K562 (cell line): ENCODE measurements around the gene NCAPG2. TPM values are rescaled to one million over a fixed set of nuclear protein-coding genes. Genes with fewer than 3 reads are reported as not detected.
"Not testable (repeated sequence)": the region's sequence is repeated elsewhere in the genome, so short reads cannot be mapped to it uniquely, and the experiment has no call there.

ENCODE experiments used
- ATAC-seq: fragments of 200-7000 bp; cut with Tn5 transposase; 3 replicates; pipeline ENCODE4 v1.9.1; 2020; ENCODE audit warnings: moderate library complexity
- BruUV-seq: library from RNA; stranded (reverse); fragments of 400-500 nt; replicated peaks from 2 replicates; lab custom pipeline; 2021; lab: Mats Ljungman, UMichigan
- CTCF ChIA-PET: fragments of 300-600 bp; formaldehyde crosslinking; extraction: SDS; loops from one replicate; lab custom pipeline; 2021; ENCODE audit warnings: low intra/inter-chr PET ratio; lab: Yijun Ruan, JAX
- POLR2A ChIA-PET: fragments of 300-600, 350-650 bp; sonication (Branson Sonifier 250); formaldehyde crosslinking; extraction: SDS; loops from one replicate; lab custom pipeline; 2021; ENCODE audit warnings: antibody characterized with exemption, inconsistent platforms; lab: Yijun Ruan, JAX
- DNase-seq, 4 experiments: peaks; one replicate each; pipeline versions ENCODE4 v3.0.0 to v3.0.0-alpha.2; 2011 to 2018; ENCODE audit warnings: low spot score in 3 of 4, mixed read lengths in 3 of 4; ENCODE audit errors: extremely low read depth in 1 of 4
- FAIRE-seq: peaks from 2 replicates; lab custom pipeline; 2011; peaks lifted over from hg19 to GRCh38; lab: Jason Lieb, UNC
- H2AFZ ChIP-seq: 2 replicates; pipeline ENCODE4 v1.6.0; 2011; ENCODE audit warnings: low read depth, low read length, control low read depth, inconsistent platforms
- H3K27ac ChIP-seq: fragments of 200-600 bp; 3 replicates; pipeline ENCODE4 v1.8.0; 2011; ENCODE audit warnings: low read depth, mild to moderate bottlenecking, control low read depth, inconsistent platforms, low read length, moderate library complexity, mixed read lengths; ENCODE audit errors: extremely low read depth
- H3K27me3 ChIP-seq, 2 experiments: fragments of 300-600 bp in 1 of 2; 2 replicates in 1 of 2; 3 replicates in 1 of 2; pipeline versions ENCODE4 v1.6.0 to v1.8.0; 2011; ENCODE audit warnings: inconsistent platforms in 2 of 2, low read length in 2 of 2, mild to moderate bottlenecking in 1 of 2, mixed read lengths in 1 of 2, moderate library complexity in 1 of 2; ENCODE audit not compliant: control insufficient read depth in 2 of 2, insufficient read depth in 2 of 2
- H3K36me3 ChIP-seq: fragments of 300-600 bp; 3 replicates; pipeline ENCODE4 v1.8.0; 2011; ENCODE audit warnings: mild to moderate bottlenecking, low read length, inconsistent platforms; ENCODE audit not compliant: control insufficient read depth, insufficient read depth
- H3K4me1 ChIP-seq, 2 experiments: fragments of 200-600 bp in 1 of 2; replicated peaks in 1 of 2; 2 replicates in 1 of 2; 3 replicates in 1 of 2; pipeline versions ENCODE4 v1.5.1 to v1.8.0; 2011; ENCODE audit warnings: inconsistent platforms in 2 of 2, low read length in 2 of 2, mild to moderate bottlenecking in 1 of 2, mixed read lengths in 1 of 2, moderate library complexity in 1 of 2; ENCODE audit not compliant: control insufficient read depth in 2 of 2, insufficient read depth in 2 of 2
- H3K4me2 ChIP-seq: 2 replicates; pipeline ENCODE4 v1.6.1; 2011; ENCODE audit warnings: low read length, control low read depth, inconsistent platforms, mixed read lengths; ENCODE audit not compliant: insufficient read depth
- H3K4me3 ChIP-seq: fragments of 200-600 bp; sonication (generic), shearing (Covaris generic); 2 replicates; pipeline ENCODE4 v1.5.1; 2016; ENCODE audit warnings: control low read depth, inconsistent platforms
- H3K79me2 ChIP-seq: fragments of 200-600 bp; 3 replicates; pipeline ENCODE4 v1.8.0; 2011; ENCODE audit warnings: low read length, inconsistent platforms; ENCODE audit not compliant: control insufficient read depth, insufficient read depth
- H3K9ac ChIP-seq, 2 experiments: 2 replicates each; pipeline versions ENCODE4 v1.6.0 to v1.6.1; 2011; ENCODE audit warnings: low read depth in 2 of 2, low read length in 2 of 2, control low read depth in 1 of 2, inconsistent platforms in 1 of 2, mild to moderate bottlenecking in 1 of 2, mixed read lengths in 1 of 2; ENCODE audit not compliant: insufficient read depth in 1 of 2
- H3K9me1 ChIP-seq: one replicate; pipeline ENCODE4 v1.6.0; 2011; ENCODE audit warnings: inconsistent platforms, mild to moderate bottlenecking, low read length, moderate library complexity; ENCODE audit not compliant: control insufficient read depth, insufficient read depth
- H3K9me3 ChIP-seq: replicated peaks from 2 replicates; pipeline ENCODE4 v1.5.1; 2011; ENCODE audit warnings: low read depth, low read length, inconsistent platforms; ENCODE audit not compliant: control insufficient read depth, insufficient read depth
- H4K20me1 ChIP-seq: replicated peaks from 2 replicates; pipeline ENCODE4 v1.6.1; 2011; ENCODE audit warnings: low read length, inconsistent platforms, mixed read lengths; ENCODE audit not compliant: control insufficient read depth, insufficient read depth
- GATAD2A ChIP-seq: fragments of 450-650 bp; IDR thresholded peaks from 2 replicates; pipeline ENCODE4 v1.6.1; 2017
- NONO ChIP-seq, 2 experiments: fragments of 200-400 bp in 1 of 2; fragments of 450-650 bp in 1 of 2; formaldehyde crosslinking in 1 of 2; IDR thresholded peaks; 2 replicates each; pipeline ENCODE4 v1.6.1; 2017; ENCODE audit warnings: low read depth in 2 of 2, mild to moderate bottlenecking in 2 of 2, moderate library complexity in 2 of 2, low read length in 1 of 2
- PHB2 ChIP-seq: fragments of 450-650 bp; IDR thresholded peaks from 2 replicates; pipeline ENCODE4 v1.6.1; 2017; ENCODE audit warnings: low read depth
- PRMT5 ChIP-seq: sonication (generic); formaldehyde crosslinking; IDR thresholded peaks from 2 replicates; pipeline ENCODE4 v1.5.0; 2020; ENCODE audit warnings: missing genetic modification reagents
- YY1 ChIP-seq, 3 experiments: IDR thresholded peaks; 2 replicates each; pipeline ENCODE4 v1.6.1; 2011; ENCODE audit warnings: low read length in 2 of 3, mild to moderate bottlenecking in 2 of 3, moderate library complexity in 2 of 3, borderline replicate concordance in 1 of 3, control low read depth in 1 of 3, low read depth in 1 of 3; ENCODE audit not compliant: insufficient read depth in 3 of 3, insufficient replicate concordance in 2 of 3, control insufficient read depth in 1 of 3, insufficient read length in 1 of 3; ENCODE audit errors: extremely low read depth in 1 of 3
- ZBTB1 ChIP-seq: sonication (generic); formaldehyde crosslinking; IDR thresholded peaks from 2 replicates; pipeline ENCODE4 v1.8.1; 2023; ENCODE audit warnings: missing genetic modification reagents, low read depth, mild to moderate bottlenecking, borderline replicate concordance
- WGBS: fragments of 100-300 bp; shearing (Covaris generic); methylation state at CpG from one replicate; pipeline ENCODE4 v1.1.6; 2016; ENCODE audit warnings: low coverage, mixed read lengths; ENCODE audit not compliant: insufficient coverage; ENCODE audit errors: missing lambda C conversion rate; 5-methylcytosine and 5-hydroxymethylcytosine counted together
- in situ Hi-C: fragments of 300-500 bp; cut with MboI; formaldehyde crosslinking; loops from 4 replicates; pipeline ENCODE4 v1.15.0; 2018; ENCODE audit warnings: inconsistent platforms, mixed read lengths
- intact Hi-C: fragments of 100-400 bp; cut with micrococcal nuclease; formaldehyde crosslinking; loops from 2 replicates; pipeline ENCODE4 v1.14.2; 2022
- polyA plus RNA-seq, 8 experiments: library from polyadenylated mRNA; depleted of rRNA in 4 of 8; stranded (reverse) in 5 of 8; unstranded in 3 of 8; fragments of >200 nt; fragmentation: Nextera tagmentation in 2 of 8; fragmentation: Illumina TruSeq in 1 of 8; extraction: Ambion mirVana in 2 of 8; extraction: Trizol in 1 of 8; gene quantifications; 2 replicates each; pipeline versions ENCODE4 v1.2.1 to v1.2.3, GENCODE V29; 2011 to 2014; ENCODE audit warnings: inconsistent platforms in 1 of 8, missing spikeins in 1 of 8
- total RNA-seq, 7 experiments: library from RNA; depleted of rRNA in 6 of 7; stranded (reverse); fragments of >200 nt in 6 of 7; fragmentation: Illumina TruSeq in 2 of 7; extraction: Trizol in 2 of 7; gene quantifications; 2 replicates each; pipeline versions ENCODE4 v1.2.1 to v1.2.3, GENCODE V29; 2011 to 2021; ENCODE audit warnings: low replicate concordance in 1 of 7
- TF ChIP-seq, protein P1 (sequence below): sonication (generic); formaldehyde crosslinking; IDR thresholded peaks from 2 replicates; pipeline ENCODE4 v1.8.1; 2023; ENCODE audit warnings: mild to moderate bottlenecking, missing genetic modification reagents

The NCAPG2 gene
- total and polyA plus RNA-seq, 9 of the 15 experiments (the other 6 are each of a cell fraction or from before 2014, with no cell fraction given) = 21.5 to 127 (median 86.1) TPM

DNA sequence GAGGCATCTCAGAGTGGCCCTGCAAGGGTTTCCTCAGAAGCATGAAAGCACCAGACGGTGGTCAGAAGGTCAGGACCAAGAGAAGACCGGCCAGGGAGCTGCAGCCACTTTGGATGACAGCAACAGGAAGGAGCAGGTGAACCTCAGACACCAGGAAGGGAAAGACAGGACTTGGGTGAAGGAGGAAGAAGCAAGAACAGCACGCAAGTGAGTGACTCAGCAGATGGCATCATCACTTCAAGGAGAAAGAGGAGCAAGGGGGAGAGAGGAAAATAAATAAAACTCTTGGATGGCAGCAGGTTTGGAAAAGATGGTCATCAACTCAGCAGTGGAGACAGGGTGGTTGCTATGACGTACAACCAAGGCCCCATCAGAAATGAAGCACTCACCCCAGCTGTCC is 31.6 kb downstream of the NCAPG2 start (continued):
- TF ChIP-seq NONO (IDR thresholded peaks at IDR 0.05; ENCODE audit: low read depth in 2 of 2, low read length in 1 of 2) (no peak), PHB2 (no peak), PRMT5 (CRISPR knock-in tag) (no peak), ZBTB1 (CRISPR knock-in tag) (no peak), YY1 (IDR thresholded peaks at IDR 0.05; ENCODE audit: borderline replicate concordance in 1 of 3, control insufficient read depth in 1 of 3, extremely low read depth in 1 of 3, insufficient read depth in 3 of 3, insufficient read length in 1 of 3, insufficient replicate concordance in 2 of 3, low read depth in 1 of 3, low read length in 2 of 3) (no peak), GATAD2A (no peak)
- TF ChIP-seq, protein P1, sequence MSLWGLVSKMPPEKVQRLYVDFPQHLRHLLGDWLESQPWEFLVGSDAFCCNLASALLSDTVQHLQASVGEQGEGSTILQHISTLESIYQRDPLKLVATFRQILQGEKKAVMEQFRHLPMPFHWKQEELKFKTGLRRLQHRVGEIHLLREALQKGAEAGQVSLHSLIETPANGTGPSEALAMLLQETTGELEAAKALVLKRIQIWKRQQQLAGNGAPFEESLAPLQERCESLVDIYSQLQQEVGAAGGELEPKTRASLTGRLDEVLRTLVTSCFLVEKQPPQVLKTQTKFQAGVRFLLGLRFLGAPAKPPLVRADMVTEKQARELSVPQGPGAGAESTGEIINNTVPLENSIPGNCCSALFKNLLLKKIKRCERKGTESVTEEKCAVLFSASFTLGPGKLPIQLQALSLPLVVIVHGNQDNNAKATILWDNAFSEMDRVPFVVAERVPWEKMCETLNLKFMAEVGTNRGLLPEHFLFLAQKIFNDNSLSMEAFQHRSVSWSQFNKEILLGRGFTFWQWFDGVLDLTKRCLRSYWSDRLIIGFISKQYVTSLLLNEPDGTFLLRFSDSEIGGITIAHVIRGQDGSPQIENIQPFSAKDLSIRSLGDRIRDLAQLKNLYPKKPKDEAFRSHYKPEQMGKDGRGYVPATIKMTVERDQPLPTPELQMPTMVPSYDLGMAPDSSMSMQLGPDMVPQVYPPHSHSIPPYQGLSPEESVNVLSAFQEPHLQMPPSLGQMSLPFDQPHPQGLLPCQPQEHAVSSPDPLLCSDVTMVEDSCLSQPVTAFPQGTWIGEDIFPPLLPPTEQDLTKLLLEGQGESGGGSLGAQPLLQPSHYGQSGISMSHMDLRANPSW (CRISPR knock-in tag) = no peak

DNA sequence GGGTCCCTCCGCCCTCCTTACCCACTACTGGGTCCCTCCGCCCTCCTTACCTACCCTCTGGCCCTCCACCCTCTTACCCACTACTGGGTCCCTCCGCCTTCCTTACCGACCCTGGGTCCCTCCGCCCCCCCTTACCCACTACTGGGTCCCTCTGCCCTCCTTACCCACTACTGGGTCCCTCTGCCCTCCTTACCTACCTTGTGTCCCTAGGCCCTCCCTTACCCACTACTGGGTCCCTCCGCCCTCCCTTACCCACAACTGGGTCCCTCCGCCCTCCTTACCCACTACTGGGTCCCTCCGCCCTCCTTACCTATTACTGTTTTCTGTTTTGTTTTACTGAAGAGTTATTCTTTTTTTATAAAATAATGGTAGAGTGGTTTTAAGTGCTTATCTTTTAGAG is 36.5 kb downstream of the NCAPG2 start:
- POLR2A ChIA-PET, H3K79me2 ChIP-seq, H3K4me1 ChIP-seq, H3K27me3 ChIP-seq, H4K20me1 ChIP-seq, CTCF ChIA-PET, intact Hi-C loops, ATAC-seq, H3K4me3 ChIP-seq, H3K27ac ChIP-seq, H3K9ac ChIP-seq, in situ Hi-C loops, H3K4me2 ChIP-seq, BruUV-seq, H3K9me1 ChIP-seq, FAIRE-seq, H2AFZ ChIP-seq, H3K9me3 ChIP-seq: not testable (repeated sequence)
- 95% methylated on average over 6 of the region's 8 CpGs for WGBS
- H3K36me3 ChIP-seq = peaks cover 79% of the 10 kb centered on the region
- peak in 2 of 4 experiments; percentile 50 to 51 for DNase-seq

DNA sequence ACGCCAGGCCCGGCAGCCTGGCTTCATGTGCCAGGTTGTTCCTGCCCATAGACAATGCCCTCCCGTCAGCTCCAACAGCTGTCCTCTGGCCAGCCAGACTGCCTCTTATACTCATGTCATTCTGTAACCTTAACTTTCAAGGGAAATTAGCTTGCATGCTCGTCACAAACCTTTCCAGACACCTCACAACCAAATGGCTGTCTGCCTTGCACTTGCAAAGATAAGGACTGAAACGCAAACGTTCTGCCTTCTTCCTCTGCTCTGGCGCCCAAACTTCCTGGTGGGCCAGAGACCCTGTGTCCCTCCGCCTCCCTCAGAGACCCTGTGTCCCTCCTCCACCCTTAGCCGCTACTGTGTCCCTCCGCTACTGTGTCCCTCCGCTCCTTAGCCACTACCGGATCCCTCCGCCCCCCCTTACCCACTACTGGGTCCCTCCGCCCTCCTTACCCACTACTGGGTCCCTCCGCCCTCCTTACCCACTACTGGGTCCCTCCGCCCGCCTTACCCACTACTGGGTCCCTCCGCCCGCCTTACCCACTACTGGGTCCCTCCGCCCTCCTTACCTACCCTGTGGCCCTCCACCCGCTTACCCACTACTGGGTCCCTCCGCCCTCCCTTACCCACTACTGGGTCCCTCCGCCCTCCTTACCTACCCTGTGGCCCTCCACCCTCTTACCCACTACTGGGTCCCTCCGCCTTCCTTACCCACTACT is 37.5 kb downstream of the NCAPG2 start:
- Histone ChIP-seq H3K9ac (peak overlapping the region in 1 of 2 experiments; percentile 62; a peak in 1 of 4 replicates), H3K36me3 (peaks cover 82% of the 10 kb centered on the region)
- intact Hi-C loops, ATAC-seq, BruUV-seq, H4K20me1 ChIP-seq, H3K27me3 ChIP-seq, H3K79me2 ChIP-seq, FAIRE-seq, H3K9me1 ChIP-seq, H3K4me3 ChIP-seq, H3K9me3 ChIP-seq, H2AFZ ChIP-seq, DNase-seq, in situ Hi-C loops, CTCF ChIA-PET, H3K4me2 ChIP-seq, H3K27ac ChIP-seq, H3K4me1 ChIP-seq: not testable (repeated sequence)
- POLR2A ChIA-PET = interaction anchor here (0.7 to 1.2 kb wide), 3 partner anchors 9 to 139 kb away, joined by 3 read pairs; no protein-coding TSS in a partner anchor
- 86% methylated on average over 17 of the region's 24 CpGs for WGBS
